Measurements from ENCODE around the gene RAB20. TPM values are rescaled to one million over a fixed set of nuclear protein-coding genes. Genes with fewer than 3 reads are reported as not detected.

Gene RAB20
- total RNA-seq, 1 experiment from 2014 or later, result 10.6 TPM

DNA sequence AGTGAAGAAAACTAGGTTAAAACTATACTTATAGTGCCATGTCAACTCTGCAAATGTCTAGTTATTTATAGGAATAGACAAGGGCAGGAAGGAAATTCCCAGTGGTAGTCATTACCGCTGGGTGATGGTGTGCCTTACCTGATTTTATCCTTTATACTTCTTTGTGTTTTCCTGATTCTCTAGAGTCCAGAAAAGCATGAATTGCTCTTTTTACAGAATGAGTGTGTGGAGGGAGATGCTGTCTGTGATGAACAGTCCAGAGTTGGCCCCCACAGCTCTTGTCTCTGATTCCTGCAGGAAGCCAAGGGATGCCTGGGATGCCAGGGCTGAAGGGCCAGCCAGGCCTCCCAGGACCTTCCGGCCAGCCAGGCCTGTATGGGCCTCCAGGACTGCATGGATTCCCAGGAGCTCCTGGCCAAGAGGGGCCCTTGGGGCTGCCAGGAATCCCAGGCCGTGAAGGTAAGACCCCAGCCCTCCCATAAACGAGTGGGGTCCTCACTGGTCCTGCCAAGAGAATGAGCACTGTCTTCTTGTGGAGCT, 83.7 kb downstream of the RAB20 start:
- no TSS peak for BruUV-seq (replicated peaks)
- ChIA-PET CTCF (no interaction called here), RAD21 (ENCODE audit: low non-redundant PET in 1 of 2, low total read pairs in 2 of 2, uncharacterized antibody in 2 of 2, unreplicated experiment in 2 of 2) (no interaction called here), POLR2A (no interaction called here)
- no peak overlapping the region for H3K4me2 ChIP-seq (ENCODE audit: low read length)
- no peaks in the 10 kb centered on the region for H4K20me1 ChIP-seq (ENCODE audit: insufficient read depth)
- H3K9ac ChIP-seq (ENCODE audit: low read length), result no peak overlapping the region
- no peaks in the 10 kb centered on the region for H3K9me3 ChIP-seq (ENCODE audit: control insufficient read depth in 1 of 2, insufficient read depth in 1 of 2, low read depth in 1 of 2, low read length in 2 of 2)
- no peaks in the 10 kb centered on the region for H3K4me1 ChIP-seq (ENCODE audit: control insufficient read depth in 1 of 2, insufficient read depth in 2 of 2, low read length in 2 of 2)
- H3K27me3 ChIP-seq (ENCODE audit: insufficient read depth, low read length), result peaks cover 9% of the 10 kb centered on the region; the same call in 1 of the 2 replicates
- H2AFZ ChIP-seq (ENCODE audit: low read depth, low read length, poor library complexity, severe bottlenecking), result no peak overlapping the region
- H3K27ac ChIP-seq (ENCODE audit: low read depth, low read length), result no peak overlapping the region
- intact Hi-C loops (cut with micrococcal nuclease), result no loop called here
- no peak for ATAC-seq
- no peak overlapping the region for H3K4me3 ChIP-seq (replicated peaks in 1 of 2; ENCODE audit: low read depth in 1 of 2, low read length in 2 of 2)
- TF ChIP-seq SIN3A (IDR thresholded peaks at IDR 0.05; ENCODE audit: low read depth), result no peak
- no peak for TF ChIP-seq ZFX (IDR thresholded peaks at IDR 0.05)
- no peak for TF ChIP-seq SRF (IDR thresholded peaks at IDR 0.05; ENCODE audit: low read depth)
- TF ChIP-seq CEBPB (IDR thresholded peaks at IDR 0.05; ENCODE audit: low read depth), result no peak
- no peak for TF ChIP-seq EZH2 (IDR thresholded peaks at IDR 0.05)
- no peak for TF ChIP-seq SP1 (IDR thresholded peaks at IDR 0.05; ENCODE audit: low read depth)
- TF ChIP-seq POLR2AphosphoS5 (IDR thresholded peaks at IDR 0.05; ENCODE audit: low read depth, low read length), result no peak
- TF ChIP-seq ZNF274 (IDR thresholded peaks at IDR 0.05; ENCODE audit: low read depth, low read length), result no peak
- no peak for TF ChIP-seq EGR1 (IDR thresholded peaks at IDR 0.05; ENCODE audit: low read depth)
- no peak for TF ChIP-seq EZH2phosphoT487 (IDR thresholded peaks at IDR 0.05; ENCODE audit: borderline replicate concordance)
- TF ChIP-seq, protein P1, sequence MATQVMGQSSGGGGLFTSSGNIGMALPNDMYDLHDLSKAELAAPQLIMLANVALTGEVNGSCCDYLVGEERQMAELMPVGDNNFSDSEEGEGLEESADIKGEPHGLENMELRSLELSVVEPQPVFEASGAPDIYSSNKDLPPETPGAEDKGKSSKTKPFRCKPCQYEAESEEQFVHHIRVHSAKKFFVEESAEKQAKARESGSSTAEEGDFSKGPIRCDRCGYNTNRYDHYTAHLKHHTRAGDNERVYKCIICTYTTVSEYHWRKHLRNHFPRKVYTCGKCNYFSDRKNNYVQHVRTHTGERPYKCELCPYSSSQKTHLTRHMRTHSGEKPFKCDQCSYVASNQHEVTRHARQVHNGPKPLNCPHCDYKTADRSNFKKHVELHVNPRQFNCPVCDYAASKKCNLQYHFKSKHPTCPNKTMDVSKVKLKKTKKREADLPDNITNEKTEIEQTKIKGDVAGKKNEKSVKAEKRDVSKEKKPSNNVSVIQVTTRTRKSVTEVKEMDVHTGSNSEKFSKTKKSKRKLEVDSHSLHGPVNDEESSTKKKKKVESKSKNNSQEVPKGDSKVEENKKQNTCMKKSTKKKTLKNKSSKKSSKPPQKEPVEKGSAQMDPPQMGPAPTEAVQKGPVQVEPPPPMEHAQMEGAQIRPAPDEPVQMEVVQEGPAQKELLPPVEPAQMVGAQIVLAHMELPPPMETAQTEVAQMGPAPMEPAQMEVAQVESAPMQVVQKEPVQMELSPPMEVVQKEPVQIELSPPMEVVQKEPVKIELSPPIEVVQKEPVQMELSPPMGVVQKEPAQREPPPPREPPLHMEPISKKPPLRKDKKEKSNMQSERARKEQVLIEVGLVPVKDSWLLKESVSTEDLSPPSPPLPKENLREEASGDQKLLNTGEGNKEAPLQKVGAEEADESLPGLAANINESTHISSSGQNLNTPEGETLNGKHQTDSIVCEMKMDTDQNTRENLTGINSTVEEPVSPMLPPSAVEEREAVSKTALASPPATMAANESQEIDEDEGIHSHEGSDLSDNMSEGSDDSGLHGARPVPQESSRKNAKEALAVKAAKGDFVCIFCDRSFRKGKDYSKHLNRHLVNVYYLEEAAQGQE (IDR thresholded peaks at IDR 0.05; ENCODE audit: low read depth), result no peak
- TF ChIP-seq, protein P2, sequence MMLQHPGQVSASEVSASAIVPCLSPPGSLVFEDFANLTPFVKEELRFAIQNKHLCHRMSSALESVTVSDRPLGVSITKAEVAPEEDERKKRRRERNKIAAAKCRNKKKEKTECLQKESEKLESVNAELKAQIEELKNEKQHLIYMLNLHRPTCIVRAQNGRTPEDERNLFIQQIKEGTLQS (IDR thresholded peaks at IDR 0.05), result no peak
- no peak for TF ChIP-seq JUND (IDR thresholded peaks at IDR 0.05)
- TF ChIP-seq FOSL1 (IDR thresholded peaks at IDR 0.05; ENCODE audit: low read depth), result no peak
- no peak for TF ChIP-seq RAD21 (IDR thresholded peaks at IDR 0.05; ENCODE audit: low read depth)
- no peak for TF ChIP-seq TCF7L2 (IDR thresholded peaks at IDR 0.05; ENCODE audit: borderline replicate concordance, extremely low read depth, insufficient read depth, insufficient read length)
- no peak for TF ChIP-seq ELF1 (IDR thresholded peaks at IDR 0.05; ENCODE audit: borderline replicate concordance, low read depth)
- H3K9me2 ChIP-seq (ENCODE audit: insufficient read depth), result no peaks in the 10 kb centered on the region
- H3K79me2 ChIP-seq (ENCODE audit: insufficient read depth, low read length), result no peaks in the 10 kb centered on the region
- DNase-seq (ENCODE audit: low read depth, low spot score), result no peak
- no peaks in the 10 kb centered on the region for H3K36me3 ChIP-seq (ENCODE audit: control insufficient read depth in 1 of 2, insufficient read depth in 2 of 2, low read length in 2 of 2)

All from HCT116 (cell line).